GM23338 (cell line): ENCODE results near the gene RHOD.

Source experiments
- CREB1 ChIP-seq: fragments of 250-450 bp; sonication (Bioruptor Pico); IDR thresholded peaks from 2 replicates; pipeline ENCODE4 v1.5.0; 2020; ENCODE audit warnings: low read depth, mild to moderate bottlenecking, moderate library complexity
- EZH2 ChIP-seq: fragments of 200-600 bp; sonication (generic); IDR thresholded peaks from one replicate; pipeline ENCODE4 v1.8.0; 2017; ENCODE audit warnings: antibody characterized with exemption, mild to moderate bottlenecking, low read depth; ENCODE audit not compliant: unreplicated experiment
- JUNB ChIP-seq: IDR thresholded peaks from one replicate; pipeline ENCODE4 v1.6.1; 2016; ENCODE audit warnings: antibody characterized with exemption; ENCODE audit not compliant: unreplicated experiment
- NANOG ChIP-seq: IDR thresholded peaks from 2 replicates; pipeline ENCODE4 v1.6.1; 2016; ENCODE audit warnings: antibody characterized with exemption, borderline replicate concordance
- POLR2AphosphoS5 ChIP-seq: IDR thresholded peaks from 2 replicates; pipeline ENCODE4 v1.6.1; 2016; ENCODE audit warnings: antibody characterized with exemption, low read depth
- STAT1 ChIP-seq: IDR thresholded peaks from one replicate; pipeline ENCODE4 v1.6.1; 2016; ENCODE audit warnings: antibody characterized with exemption; ENCODE audit not compliant: unreplicated experiment
- ZNF114 ChIP-seq: fragments of 250-450 bp; sonication (Bioruptor Pico); IDR thresholded peaks from 2 replicates; pipeline ENCODE4 v1.5.0; 2020; ENCODE audit warnings: mild to moderate bottlenecking, moderate library complexity
- TF ChIP-seq, protein P1 (sequence below), 2 experiments: fragments of 200-600 bp in 1 of 2; sonication (generic) in 1 of 2; conservative IDR thresholded peaks; 2 replicates each; pipeline versions ENCODE4 v1.5.1 to v1.6.1; 2016 to 2017; ENCODE audit warnings: antibody characterized with exemption in 2 of 2, low read depth in 2 of 2, mild to moderate bottlenecking in 2 of 2, moderate library complexity in 1 of 2
- TF ChIP-seq, protein P2 (sequence below): IDR thresholded peaks from one replicate; pipeline ENCODE4 v1.6.1; 2018; ENCODE audit warnings: antibody characterized with exemption; ENCODE audit not compliant: unreplicated experiment
- TF ChIP-seq, protein P3 (sequence below): IDR thresholded peaks from 2 replicates; pipeline ENCODE4 v1.6.1; 2016; ENCODE audit warnings: antibody characterized with exemption

DNA sequence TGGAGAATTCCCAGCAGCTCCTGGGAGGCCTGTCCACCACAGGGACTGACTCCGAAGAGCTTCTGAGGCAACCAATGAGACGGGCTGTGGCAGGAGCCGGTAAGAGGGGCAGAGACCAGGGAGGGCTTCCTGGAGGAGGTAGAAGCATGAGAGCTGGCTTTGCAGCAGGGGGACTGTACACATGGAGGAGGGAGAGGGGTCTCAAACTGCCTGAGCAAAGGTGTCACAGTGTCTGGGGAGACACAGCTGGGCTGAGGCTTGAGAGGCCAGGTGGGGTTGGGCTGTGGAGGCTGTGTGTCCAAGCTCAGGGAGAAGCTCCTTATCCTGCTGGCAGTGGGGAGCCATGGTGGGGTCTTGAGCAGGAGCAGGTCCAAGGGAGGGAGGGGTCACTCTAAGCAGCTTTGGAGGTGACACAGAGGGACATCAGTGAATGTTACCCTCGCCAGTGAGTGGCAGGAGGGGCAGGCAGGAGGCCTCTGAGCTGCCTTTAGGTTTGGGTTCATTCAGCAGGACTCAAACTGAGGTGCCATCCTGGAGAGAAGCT is 4.6 kb upstream of the RHOD start:
- TF ChIP-seq, protein P1, sequence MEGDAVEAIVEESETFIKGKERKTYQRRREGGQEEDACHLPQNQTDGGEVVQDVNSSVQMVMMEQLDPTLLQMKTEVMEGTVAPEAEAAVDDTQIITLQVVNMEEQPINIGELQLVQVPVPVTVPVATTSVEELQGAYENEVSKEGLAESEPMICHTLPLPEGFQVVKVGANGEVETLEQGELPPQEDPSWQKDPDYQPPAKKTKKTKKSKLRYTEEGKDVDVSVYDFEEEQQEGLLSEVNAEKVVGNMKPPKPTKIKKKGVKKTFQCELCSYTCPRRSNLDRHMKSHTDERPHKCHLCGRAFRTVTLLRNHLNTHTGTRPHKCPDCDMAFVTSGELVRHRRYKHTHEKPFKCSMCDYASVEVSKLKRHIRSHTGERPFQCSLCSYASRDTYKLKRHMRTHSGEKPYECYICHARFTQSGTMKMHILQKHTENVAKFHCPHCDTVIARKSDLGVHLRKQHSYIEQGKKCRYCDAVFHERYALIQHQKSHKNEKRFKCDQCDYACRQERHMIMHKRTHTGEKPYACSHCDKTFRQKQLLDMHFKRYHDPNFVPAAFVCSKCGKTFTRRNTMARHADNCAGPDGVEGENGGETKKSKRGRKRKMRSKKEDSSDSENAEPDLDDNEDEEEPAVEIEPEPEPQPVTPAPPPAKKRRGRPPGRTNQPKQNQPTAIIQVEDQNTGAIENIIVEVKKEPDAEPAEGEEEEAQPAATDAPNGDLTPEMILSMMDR (conservative IDR thresholded peaks at IDR 0.05; ENCODE audit: low read depth in 2 of 2): no peak
- TF ChIP-seq EZH2 (no peak), POLR2AphosphoS5 (no peak), STAT1 (no peak), ZNF114 (CRISPR knock-in tag) (no peak), NANOG (no peak), JUNB (no peak), CREB1 (CRISPR knock-in tag) (no peak)
- TF ChIP-seq, protein P2, sequence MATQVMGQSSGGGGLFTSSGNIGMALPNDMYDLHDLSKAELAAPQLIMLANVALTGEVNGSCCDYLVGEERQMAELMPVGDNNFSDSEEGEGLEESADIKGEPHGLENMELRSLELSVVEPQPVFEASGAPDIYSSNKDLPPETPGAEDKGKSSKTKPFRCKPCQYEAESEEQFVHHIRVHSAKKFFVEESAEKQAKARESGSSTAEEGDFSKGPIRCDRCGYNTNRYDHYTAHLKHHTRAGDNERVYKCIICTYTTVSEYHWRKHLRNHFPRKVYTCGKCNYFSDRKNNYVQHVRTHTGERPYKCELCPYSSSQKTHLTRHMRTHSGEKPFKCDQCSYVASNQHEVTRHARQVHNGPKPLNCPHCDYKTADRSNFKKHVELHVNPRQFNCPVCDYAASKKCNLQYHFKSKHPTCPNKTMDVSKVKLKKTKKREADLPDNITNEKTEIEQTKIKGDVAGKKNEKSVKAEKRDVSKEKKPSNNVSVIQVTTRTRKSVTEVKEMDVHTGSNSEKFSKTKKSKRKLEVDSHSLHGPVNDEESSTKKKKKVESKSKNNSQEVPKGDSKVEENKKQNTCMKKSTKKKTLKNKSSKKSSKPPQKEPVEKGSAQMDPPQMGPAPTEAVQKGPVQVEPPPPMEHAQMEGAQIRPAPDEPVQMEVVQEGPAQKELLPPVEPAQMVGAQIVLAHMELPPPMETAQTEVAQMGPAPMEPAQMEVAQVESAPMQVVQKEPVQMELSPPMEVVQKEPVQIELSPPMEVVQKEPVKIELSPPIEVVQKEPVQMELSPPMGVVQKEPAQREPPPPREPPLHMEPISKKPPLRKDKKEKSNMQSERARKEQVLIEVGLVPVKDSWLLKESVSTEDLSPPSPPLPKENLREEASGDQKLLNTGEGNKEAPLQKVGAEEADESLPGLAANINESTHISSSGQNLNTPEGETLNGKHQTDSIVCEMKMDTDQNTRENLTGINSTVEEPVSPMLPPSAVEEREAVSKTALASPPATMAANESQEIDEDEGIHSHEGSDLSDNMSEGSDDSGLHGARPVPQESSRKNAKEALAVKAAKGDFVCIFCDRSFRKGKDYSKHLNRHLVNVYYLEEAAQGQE: no peak
- TF ChIP-seq, protein P3, sequence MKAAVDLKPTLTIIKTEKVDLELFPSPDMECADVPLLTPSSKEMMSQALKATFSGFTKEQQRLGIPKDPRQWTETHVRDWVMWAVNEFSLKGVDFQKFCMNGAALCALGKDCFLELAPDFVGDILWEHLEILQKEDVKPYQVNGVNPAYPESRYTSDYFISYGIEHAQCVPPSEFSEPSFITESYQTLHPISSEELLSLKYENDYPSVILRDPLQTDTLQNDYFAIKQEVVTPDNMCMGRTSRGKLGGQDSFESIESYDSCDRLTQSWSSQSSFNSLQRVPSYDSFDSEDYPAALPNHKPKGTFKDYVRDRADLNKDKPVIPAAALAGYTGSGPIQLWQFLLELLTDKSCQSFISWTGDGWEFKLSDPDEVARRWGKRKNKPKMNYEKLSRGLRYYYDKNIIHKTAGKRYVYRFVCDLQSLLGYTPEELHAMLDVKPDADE: no peak
